Stimulated activated CD8-positive, alpha-beta memory T cell treated with anti-CD3 and anti-CD28 coated beads, Interleukin-7, amount 100 ng/mL, for 24 hours (primary cell): ENCODE results near the gene HDDC3.
"Not testable (repeated sequence)": the region's sequence is repeated elsewhere in the genome, so short reads cannot be mapped to it uniquely, and the experiment has no call there.

Experiments used
- DNase-seq: peaks from one replicate; pipeline ENCODE4 v3.0.0-alpha.2; 2020; ENCODE audit warnings: low read depth

Gene HDDC3

GRCh38 chr15:90930861-90931574 lies 1.3 kb downstream of the HDDC3 start:
- DNase-seq = no peak

GRCh38 chr15:90929246-90930019 lies 2.9 kb downstream of the HDDC3 start:
- no peak for DNase-seq

- DNase-seq = not testable (repeated sequence)
Observed at GRCh38 chr15:90928106-90928505, 4.2 kb downstream of the HDDC3 start.

- not testable (repeated sequence) for DNase-seq
Observed at GRCh38 chr15:90926766-90927165, 5.6 kb downstream of the HDDC3 start.

- no peak for DNase-seq
Observed at GRCh38 chr15:90924375-90924774, 8.0 kb downstream of the HDDC3 start.

DNA sequence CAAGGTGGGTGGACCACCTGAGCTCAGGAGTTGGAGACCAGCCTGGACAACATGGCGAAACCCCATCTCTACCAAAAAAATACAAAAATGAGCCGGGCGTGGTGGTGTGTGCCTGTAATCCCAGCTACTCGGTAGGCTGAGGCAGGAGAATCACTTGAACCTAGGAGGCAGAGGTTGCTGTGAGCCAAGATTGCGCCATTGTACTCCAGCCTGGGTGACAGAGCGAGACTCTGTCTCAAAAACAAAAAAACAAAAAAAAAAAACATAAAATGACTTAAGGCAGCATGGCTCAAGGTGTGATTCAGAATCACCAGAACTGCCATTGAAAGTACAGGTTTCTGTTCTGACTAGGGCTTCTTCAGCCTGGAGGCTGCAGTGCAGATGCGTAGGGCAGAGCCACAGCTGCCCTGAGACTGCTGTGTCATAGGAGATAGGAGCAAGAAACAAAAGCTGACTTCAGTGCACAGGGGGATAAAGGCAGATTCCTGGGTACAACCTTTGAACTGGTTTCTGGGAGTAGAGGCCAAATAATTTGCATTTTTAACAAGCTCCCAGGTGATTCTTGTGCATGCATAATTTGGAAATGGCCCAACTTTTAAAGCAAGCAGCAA lies 9.5 kb downstream of the HDDC3 start:
- DNase-seq = not testable (repeated sequence)

- DNase-seq = no peak
Observed at GRCh38 chr15:90921887-90922286, 10.5 kb downstream of the HDDC3 start.

GRCh38 chr15:90918835-90919234 lies 13.5 kb downstream of the HDDC3 start:
- no peak for DNase-seq

GRCh38 chr15:90918034-90918788 lies 14.1 kb downstream of the HDDC3 start:
- no peak for DNase-seq

DNA sequence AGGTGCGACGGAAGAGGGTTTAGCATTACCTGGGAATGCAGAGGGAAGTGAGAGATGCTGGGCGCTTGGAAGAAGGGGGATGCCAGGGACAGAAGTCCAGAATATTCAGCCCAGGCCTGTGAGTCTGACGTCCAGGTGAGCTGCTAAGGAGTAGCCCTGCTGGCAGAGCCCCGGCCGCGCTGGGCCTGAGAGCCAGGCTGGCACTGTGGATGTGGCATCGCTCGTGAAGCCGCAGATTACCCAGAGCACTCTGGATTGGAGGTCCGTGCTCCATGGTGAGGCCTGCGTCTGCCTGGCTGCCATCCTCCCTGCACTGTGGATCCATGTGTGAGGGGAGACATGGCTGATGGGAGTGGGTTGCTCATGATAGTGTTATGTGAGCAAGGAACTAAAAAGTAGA lies 14.8 kb downstream of the HDDC3 start:
- no peak for DNase-seq

GRCh38 chr15:90916461-90916860 lies 15.9 kb downstream of the HDDC3 start:
- DNase-seq = no peak

DNA sequence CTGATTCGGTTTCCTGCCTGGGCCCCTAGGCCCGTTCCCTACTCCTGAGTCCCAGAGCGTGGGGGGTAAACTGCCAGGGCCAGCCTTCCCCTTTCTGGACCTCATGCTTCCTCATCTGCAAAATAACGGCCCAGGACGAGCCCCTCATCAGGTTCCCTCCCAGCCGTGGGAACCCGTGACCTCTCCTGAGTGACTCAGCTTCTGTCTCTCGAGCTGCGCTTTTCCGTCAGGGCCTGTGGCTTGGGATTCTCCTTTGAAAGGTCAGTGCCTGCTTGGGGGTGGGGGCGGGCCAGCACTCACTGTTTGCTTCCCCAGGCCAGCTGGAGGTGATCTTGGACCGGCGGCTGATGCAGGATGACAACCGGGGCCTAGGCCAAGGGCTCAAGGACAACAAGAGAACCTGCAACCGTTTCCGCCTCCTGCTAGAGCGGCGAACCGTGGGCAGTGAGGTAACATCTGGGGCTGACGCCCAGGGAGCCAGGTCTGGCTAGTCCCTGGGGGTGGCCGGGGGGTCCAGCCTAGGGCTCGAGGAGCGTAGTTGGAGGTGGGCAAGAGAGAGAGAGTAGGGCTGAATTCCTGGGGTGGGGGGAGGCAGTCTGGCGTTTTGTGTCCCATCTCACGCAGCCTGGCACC lies 16.4 kb downstream of the HDDC3 start:
- no peak for DNase-seq

DNA sequence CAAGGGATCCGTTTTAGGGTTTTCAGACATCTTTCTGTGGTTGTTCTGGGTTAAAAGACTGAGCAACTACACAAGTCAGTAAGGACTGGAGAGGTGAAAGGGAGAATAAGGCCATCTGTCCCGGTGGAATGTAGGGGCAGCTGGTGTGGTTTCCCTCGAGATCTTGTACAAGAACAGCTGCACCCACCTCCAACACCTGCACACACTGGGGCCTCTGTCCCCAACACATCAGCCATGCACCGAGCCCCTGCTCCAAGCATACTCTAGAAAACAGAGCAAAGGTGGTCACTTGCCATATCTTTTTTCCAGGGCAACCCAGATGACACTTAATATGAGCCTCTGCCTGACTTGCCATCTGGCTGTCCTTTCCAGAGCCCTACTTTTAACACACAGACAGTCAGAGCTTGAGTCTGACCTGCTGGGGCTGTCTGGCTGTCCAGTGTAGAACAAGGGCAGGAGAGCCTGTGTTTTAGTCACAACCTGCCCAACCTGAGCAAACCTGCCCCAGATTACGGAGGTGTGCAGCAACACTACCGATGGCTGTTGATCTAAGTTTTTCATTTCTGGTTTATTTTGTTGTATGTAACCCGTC lies 17.0 kb downstream of the HDDC3 start:
- no peak for DNase-seq

DNA sequence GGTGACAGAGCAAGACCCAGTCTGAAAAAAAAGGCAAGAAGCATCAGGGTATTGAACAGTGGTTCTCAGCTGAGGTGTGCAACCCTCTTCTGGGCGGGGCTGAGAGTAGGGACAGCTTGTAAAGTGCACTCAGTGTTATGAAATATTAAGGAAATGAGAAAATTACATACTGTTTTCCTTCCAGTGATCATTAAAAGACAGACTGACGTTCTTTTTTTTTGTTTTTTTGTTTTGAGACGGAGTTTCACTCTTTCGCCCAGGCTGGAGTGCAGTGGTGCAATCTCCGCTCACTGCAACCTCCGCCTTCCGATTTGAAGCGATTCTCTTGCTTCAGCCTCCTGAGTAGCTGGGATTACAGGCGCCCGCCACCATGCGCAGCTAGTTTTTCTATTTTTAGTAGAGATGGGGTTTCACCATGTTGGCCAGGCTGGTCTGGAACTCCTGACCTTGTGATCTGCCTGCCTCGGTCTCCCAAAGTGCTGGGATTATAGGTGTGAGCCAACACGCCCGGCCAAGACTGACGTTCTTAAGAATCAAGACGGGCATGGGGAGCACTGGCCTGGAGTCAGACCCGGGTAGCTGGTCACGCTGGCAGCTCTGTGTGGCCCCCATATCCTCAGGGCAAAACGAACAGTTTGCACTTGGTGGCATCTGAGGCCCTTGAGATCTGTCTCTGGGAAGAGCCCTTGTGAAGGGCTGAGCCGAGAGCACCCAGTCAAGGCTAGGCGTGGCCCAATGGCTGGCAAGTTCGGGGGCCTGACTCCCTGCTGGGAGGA lies 17.9 kb downstream of the HDDC3 start:
- no peak for DNase-seq

GRCh38 chr15:90913398-90913944 lies 18.9 kb downstream of the HDDC3 start:
- DNase-seq = no peak

DNA sequence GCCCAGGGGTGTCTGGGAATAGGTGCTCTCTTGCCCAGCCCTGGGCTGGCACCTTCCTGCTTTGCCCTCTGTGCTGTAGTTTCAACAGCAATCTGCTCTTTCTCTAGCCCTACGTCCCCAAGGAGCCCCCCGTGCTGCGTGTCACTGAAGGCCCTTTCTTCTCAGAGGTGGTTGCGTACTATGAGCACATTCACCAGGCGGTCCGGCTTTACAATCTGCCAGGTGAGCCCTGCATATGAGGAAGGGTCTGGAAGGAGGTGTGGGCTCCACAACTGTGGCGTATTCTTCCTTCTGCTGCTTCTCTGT lies 19.6 kb downstream of the HDDC3 start:
- no peak for DNase-seq

- no peak for DNase-seq
Observed at GRCh38 chr15:90911906-90912769, 20.2 kb downstream of the HDDC3 start.

DNA sequence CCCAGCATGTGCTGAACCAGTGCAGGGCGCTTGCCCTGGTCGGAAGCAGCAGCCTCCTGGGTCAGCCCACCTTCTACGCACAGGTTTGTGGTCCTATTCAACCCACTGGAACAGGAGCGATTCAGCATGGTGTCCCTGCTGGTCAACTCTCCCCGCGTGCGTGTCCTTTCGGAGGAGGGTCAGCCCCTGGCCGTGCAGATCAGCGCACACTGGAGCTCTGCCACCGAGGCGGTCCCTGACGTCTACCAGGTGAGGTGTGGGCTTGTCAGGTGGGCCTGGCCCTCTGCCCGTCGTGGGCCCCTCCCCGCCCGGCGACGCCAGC lies 21.1 kb downstream of the HDDC3 start:
- no peak for DNase-seq

- DNase-seq = no peak
Observed at GRCh38 chr15:90910441-90911301, 21.7 kb downstream of the HDDC3 start.
